ENCODE results near the gene PLXNA4. TPM values are rescaled to one million over a fixed set of nuclear protein-coding genes. Genes with fewer than 3 reads are reported as not detected.

The PLXNA4 gene
- total RNA-seq, 2 donors from 2014 or later, result 0.41 to 2.8 TPM

GRCh38 chr7:132275416-132276233 is 300.6 kb downstream of the PLXNA4 start:
- Histone ChIP-seq H3K27ac (no peak overlapping the region), H3K4me3 (no peak overlapping the region), H3K27me3 (replicated peaks; ENCODE audit: insufficient read depth) (no peaks in the 10 kb centered on the region), H3K4me1 (replicated peaks) (no peaks in the 10 kb centered on the region), H3K9me3 (no peaks in the 10 kb centered on the region), H3K36me3 (no peaks in the 10 kb centered on the region)
- no peak for DNase-seq (ENCODE audit: low spot score)
- intact Hi-C loops (cut with DNase I), result no loop called here
- no peak for TF ChIP-seq CTCF (IDR thresholded peaks at IDR 0.05)
- TF ChIP-seq POLR2A (IDR thresholded peaks at IDR 0.05), result no peak
- no peak for TF ChIP-seq POLR2AphosphoS5 (IDR thresholded peaks at IDR 0.05)
- WGBS, result 40% methylated on average over 4 of the region's 4 CpGs

- H3K4me1 ChIP-seq (replicated peaks), result no peaks in the 10 kb centered on the region
- no peak for DNase-seq (ENCODE audit: low spot score)
- intact Hi-C loops (cut with DNase I), result no loop called here
- H3K27ac ChIP-seq, result no peak overlapping the region
- no peak for TF ChIP-seq CTCF (IDR thresholded peaks at IDR 0.05)
- TF ChIP-seq POLR2A (IDR thresholded peaks at IDR 0.05), result no peak
- no peak for TF ChIP-seq POLR2AphosphoS5 (IDR thresholded peaks at IDR 0.05)
- WGBS, result 86% methylated on average over 9 of the region's 9 CpGs
- H3K4me3 ChIP-seq, result no peak overlapping the region
- H3K27me3 ChIP-seq (replicated peaks; ENCODE audit: insufficient read depth), result no peaks in the 10 kb centered on the region
- H3K36me3 ChIP-seq, result no peaks in the 10 kb centered on the region
- no peaks in the 10 kb centered on the region for H3K9me3 ChIP-seq
These were observed 303.4 kb downstream of the PLXNA4 start for GRCh38 chr7:132272763-132273371.

- no peak for TF ChIP-seq CTCF (IDR thresholded peaks at IDR 0.05)
- no peak for TF ChIP-seq POLR2A (IDR thresholded peaks at IDR 0.05)
- no peak for TF ChIP-seq POLR2AphosphoS5 (IDR thresholded peaks at IDR 0.05)
- no peaks in the 10 kb centered on the region for H3K27me3 ChIP-seq (replicated peaks; ENCODE audit: insufficient read depth)
- no peaks in the 10 kb centered on the region for H3K9me3 ChIP-seq
- no peaks in the 10 kb centered on the region for H3K36me3 ChIP-seq
- no peak overlapping the region for H3K4me3 ChIP-seq
- no peak for DNase-seq (ENCODE audit: low spot score)
- no peaks in the 10 kb centered on the region for H3K4me1 ChIP-seq (replicated peaks)
- WGBS, result 17% methylated on average over 2 of the region's 2 CpGs
- intact Hi-C loops (cut with DNase I), result no loop called here
- no peak overlapping the region for H3K27ac ChIP-seq
These were observed 305.8 kb downstream of the PLXNA4 start for GRCh38 chr7:132270517-132270916.

- Histone ChIP-seq H3K27ac (no peak overlapping the region), H3K27me3 (replicated peaks; ENCODE audit: insufficient read depth) (no peaks in the 10 kb centered on the region), H3K4me1 (replicated peaks) (no peaks in the 10 kb centered on the region), H3K36me3 (no peaks in the 10 kb centered on the region), H3K9me3 (no peaks in the 10 kb centered on the region), H3K4me3 (no peak overlapping the region)
- DNase-seq (ENCODE audit: low spot score), result no peak
- intact Hi-C loops (cut with DNase I), result no loop called here
- WGBS, result 60% methylated on average over 5 of the region's 5 CpGs
- no peak for TF ChIP-seq CTCF (IDR thresholded peaks at IDR 0.05)
- no peak for TF ChIP-seq POLR2A (IDR thresholded peaks at IDR 0.05)
- no peak for TF ChIP-seq POLR2AphosphoS5 (IDR thresholded peaks at IDR 0.05)
These were observed 306.6 kb downstream of the PLXNA4 start for GRCh38 chr7:132269718-132270117.

- 30% methylated on average over 4 of the region's 4 CpGs for WGBS
- Histone ChIP-seq H3K9me3 (no peaks in the 10 kb centered on the region), H3K36me3 (no peaks in the 10 kb centered on the region), H3K4me1 (replicated peaks) (no peaks in the 10 kb centered on the region), H3K27ac (no peak overlapping the region), H3K27me3 (replicated peaks; ENCODE audit: insufficient read depth) (no peaks in the 10 kb centered on the region), H3K4me3 (no peak overlapping the region)
- no peak for DNase-seq (ENCODE audit: low spot score)
- no peak for TF ChIP-seq POLR2A (IDR thresholded peaks at IDR 0.05)
- no peak for TF ChIP-seq POLR2AphosphoS5 (IDR thresholded peaks at IDR 0.05)
- no peak for TF ChIP-seq CTCF (IDR thresholded peaks at IDR 0.05)
- intact Hi-C loops (cut with DNase I), result no loop called here
These were observed 313.1 kb downstream of the PLXNA4 start for GRCh38 chr7:132263151-132263550.

Data from prostate gland (tissue), 2 donors.